ENCODE measurements around the gene TEF.

The TEF gene

GRCh38 chr22:41417622-41418390 lies 36.1 kb downstream of the TEF start:
- no peaks in the 10 kb centered on the region for H3K27me3 ChIP-seq (replicated peaks)
- no peak for TF ChIP-seq CTCF (IDR thresholded peaks at IDR 0.05; ENCODE audit: low read depth, low read length, missing control alignments)
- H3K4me3 ChIP-seq (ENCODE audit: low read depth, low read length), result no peak overlapping the region
- H3K27ac ChIP-seq, result no peak overlapping the region
- no peak for DNase-seq
- in situ Hi-C loops (cut with HindIII; ENCODE audit: low pct_ligation_motif_present, low sequenced_read_pairs), result no loop called here
- H3K36me3 ChIP-seq (replicated peaks), result no peaks in the 10 kb centered on the region

- Histone ChIP-seq H3K27ac (no peak overlapping the region), H3K36me3 (replicated peaks) (no peaks in the 10 kb centered on the region), H3K27me3 (replicated peaks) (no peaks in the 10 kb centered on the region), H3K4me3 (ENCODE audit: low read depth, low read length) (no peak overlapping the region)
- TF ChIP-seq CTCF (IDR thresholded peaks at IDR 0.05; ENCODE audit: low read depth, low read length, missing control alignments), result no peak
- in situ Hi-C loops (cut with HindIII; ENCODE audit: low pct_ligation_motif_present, low sequenced_read_pairs), result no loop called here
- no peak for DNase-seq
Observed at GRCh38 chr22:41418717-41419116, 37.0 kb downstream of the TEF start.

- DNase-seq, result no peak
- no peak overlapping the region for H3K27ac ChIP-seq
- TF ChIP-seq CTCF (IDR thresholded peaks at IDR 0.05; ENCODE audit: low read depth, low read length, missing control alignments), result no peak
- no peak overlapping the region for H3K4me3 ChIP-seq (ENCODE audit: low read depth, low read length)
- no peaks in the 10 kb centered on the region for H3K27me3 ChIP-seq (replicated peaks)
- H3K36me3 ChIP-seq (replicated peaks), result no peaks in the 10 kb centered on the region
- in situ Hi-C loops (cut with HindIII; ENCODE audit: low pct_ligation_motif_present, low sequenced_read_pairs), result no loop called here
Observed at GRCh38 chr22:41425660-41426365, 44.1 kb downstream of the TEF start.

GRCh38 chr22:41429232-41429950 lies 47.6 kb downstream of the TEF start:
- in situ Hi-C loops (cut with HindIII; ENCODE audit: low pct_ligation_motif_present, low sequenced_read_pairs), result no loop called here
- no peak for TF ChIP-seq CTCF (IDR thresholded peaks at IDR 0.05; ENCODE audit: low read depth, low read length, missing control alignments)
- peaks cover 11% of the 10 kb centered on the region for H3K36me3 ChIP-seq (replicated peaks)
- no peak for DNase-seq
- H3K27ac ChIP-seq, result no peak overlapping the region
- H3K27me3 ChIP-seq (replicated peaks), result no peaks in the 10 kb centered on the region
- H3K4me3 ChIP-seq (ENCODE audit: low read depth, low read length), result no peak overlapping the region

GRCh38 chr22:41429951-41430332 lies 48.2 kb downstream of the TEF start:
- TF ChIP-seq CTCF (IDR thresholded peaks at IDR 0.05; ENCODE audit: low read depth, low read length, missing control alignments), result no peak
- no peaks in the 10 kb centered on the region for H3K27me3 ChIP-seq (replicated peaks)
- in situ Hi-C loops (cut with HindIII; ENCODE audit: low pct_ligation_motif_present, low sequenced_read_pairs), result no loop called here
- peaks cover 17% of the 10 kb centered on the region for H3K36me3 ChIP-seq (replicated peaks)
- no peak overlapping the region for H3K4me3 ChIP-seq (ENCODE audit: low read depth, low read length)
- H3K27ac ChIP-seq, result no peak overlapping the region
- DNase-seq, result no peak
